Astrocyte of the hippocampus (primary cell): Measurements from ENCODE around the gene LRRN2.
"Not testable (repeated sequence)": the region's sequence is repeated elsewhere in the genome, so short reads cannot be mapped to it uniquely, and the experiment has no call there.

ENCODE experiments used
- DNase-seq: peaks from one replicate; pipeline ENCODE4 v3.0.0; 2011; ENCODE audit warnings: low read depth, low spot score

The LRRN2 gene

GRCh38 chr1:204685236-204686006, at the start of gene LRRN2:
Gene LRRN2, minus strand, starts transcription at chr1:204685738. Its CDS starts 65,746 bp downstream, at chr1:204619992.
- peak; percentile 50 for DNase-seq

DNA sequence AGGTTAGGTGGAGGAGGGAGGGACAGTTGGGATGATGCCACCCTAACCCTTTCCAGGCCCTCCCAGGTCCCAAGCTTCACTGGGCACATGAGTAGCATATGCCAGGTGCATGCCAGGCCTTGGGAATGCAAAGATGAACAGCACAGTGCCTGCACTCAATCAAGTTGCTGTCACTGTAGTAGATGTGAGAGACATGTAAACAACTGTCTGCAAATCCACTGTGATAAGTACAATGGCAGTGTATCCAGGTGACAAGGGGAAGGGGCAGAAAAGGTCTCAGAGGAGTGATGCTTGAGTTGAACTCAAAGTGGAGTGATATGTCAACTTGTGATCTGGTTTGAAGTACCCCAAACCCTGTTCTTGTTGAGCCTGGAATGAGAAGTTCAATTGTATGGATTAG, 49.5 kb upstream of the LRRN2 start:
- DNase-seq, result no peak

- no peak for DNase-seq
Measured at GRCh38 chr1:204733869-204734596, 48.5 kb upstream of the LRRN2 start.

DNA sequence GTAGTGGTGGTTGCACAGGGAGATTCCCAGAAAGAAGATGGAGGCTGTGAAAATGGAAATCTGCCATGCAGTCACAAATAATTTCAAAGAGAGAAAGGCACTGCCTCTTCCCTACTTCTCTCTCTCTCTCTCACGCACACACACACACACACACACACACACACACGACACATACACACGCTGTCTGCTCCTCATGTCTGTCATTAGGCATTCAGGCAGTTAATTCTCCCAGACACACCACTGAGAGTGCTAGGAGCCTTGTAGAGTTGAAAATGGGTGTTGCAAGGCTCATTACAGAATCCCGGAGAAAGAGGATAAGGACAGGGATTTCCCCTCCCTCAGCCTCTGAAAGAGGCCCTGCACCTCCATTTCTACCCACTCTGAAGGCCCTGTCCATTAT, 47.8 kb upstream of the LRRN2 start:
- no peak for DNase-seq

- DNase-seq, result no peak
Measured at GRCh38 chr1:204731985-204732575, 46.5 kb upstream of the LRRN2 start.

DNA sequence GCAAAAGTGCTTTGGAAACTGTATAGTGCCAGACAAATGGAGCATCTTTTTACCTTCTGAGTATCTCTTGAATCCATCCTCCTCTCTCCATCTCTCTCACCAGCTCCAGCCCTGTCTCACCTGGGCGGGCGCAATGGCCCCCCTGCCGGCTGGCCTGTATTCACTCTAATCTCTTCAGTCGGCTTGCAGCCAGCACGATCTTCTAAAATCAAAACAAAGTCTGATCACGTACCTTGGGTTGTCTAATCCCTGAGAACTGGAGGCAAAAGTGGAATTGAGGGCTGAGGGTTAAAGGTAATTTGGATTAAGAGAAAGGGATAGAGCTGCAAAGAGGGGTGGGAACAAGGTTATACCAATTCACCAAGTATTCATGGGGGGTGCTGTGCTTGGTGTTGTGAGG, 46.0 kb upstream of the LRRN2 start:
- no peak for DNase-seq

DNA sequence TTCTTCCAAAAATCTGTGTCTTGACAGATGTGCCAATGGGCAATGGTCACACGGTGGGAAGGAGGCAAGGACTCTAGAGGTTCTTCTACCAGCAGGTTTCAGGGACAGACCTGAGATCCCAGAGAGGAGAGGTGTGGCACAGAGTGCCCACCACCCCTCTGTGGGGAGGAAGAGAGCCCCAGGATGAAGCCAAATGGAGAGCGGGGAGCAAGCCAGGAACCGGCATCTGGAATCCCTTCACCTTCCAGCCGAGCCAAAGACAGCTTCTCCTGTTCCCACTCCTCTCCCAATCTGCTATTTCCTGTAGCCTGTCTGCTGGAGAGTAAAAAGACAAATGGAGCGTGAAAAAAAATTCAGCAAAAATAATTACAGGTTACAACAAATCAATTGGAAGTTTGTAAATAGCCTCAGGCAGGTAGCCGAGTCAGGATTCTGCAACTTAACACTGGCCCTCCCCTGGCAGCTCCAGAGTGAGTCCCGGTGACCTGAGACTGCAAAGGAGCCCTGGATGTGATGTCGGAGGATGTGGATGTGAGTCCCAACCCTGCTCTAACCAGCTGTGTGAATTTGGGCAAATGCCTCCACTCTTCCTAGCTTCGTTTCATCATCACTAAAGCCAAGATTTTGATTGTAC, 45.4 kb upstream of the LRRN2 start:
- DNase-seq, result no peak

GRCh38 chr1:204729516-204729915, 44.0 kb upstream of the LRRN2 start:
- no peak for DNase-seq

- no peak for DNase-seq
Measured at GRCh38 chr1:204728456-204728855, 42.9 kb upstream of the LRRN2 start.

DNA sequence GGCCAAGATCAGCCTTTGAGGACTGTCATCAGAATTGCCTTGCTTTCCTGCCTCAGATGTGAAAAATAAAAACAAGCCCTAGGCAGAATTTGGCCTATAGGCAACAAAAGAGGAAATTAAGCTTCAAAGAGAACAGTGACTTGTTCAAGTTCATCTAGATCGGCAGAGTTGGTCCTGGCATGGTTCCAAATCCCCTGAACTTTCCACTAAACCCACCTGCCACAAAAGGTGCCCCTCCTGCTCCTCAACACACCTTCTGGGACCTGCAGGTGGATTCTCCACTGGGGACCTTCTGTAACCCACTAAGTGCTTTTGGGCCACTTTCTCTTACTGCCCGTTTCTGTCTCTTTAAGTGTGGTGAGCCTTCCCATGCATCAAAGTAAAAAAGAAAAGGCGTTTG, 42.5 kb upstream of the LRRN2 start:
- no peak for DNase-seq

GRCh38 chr1:204727438-204727837, 41.9 kb upstream of the LRRN2 start:
- DNase-seq, result not testable (repeated sequence)

DNA sequence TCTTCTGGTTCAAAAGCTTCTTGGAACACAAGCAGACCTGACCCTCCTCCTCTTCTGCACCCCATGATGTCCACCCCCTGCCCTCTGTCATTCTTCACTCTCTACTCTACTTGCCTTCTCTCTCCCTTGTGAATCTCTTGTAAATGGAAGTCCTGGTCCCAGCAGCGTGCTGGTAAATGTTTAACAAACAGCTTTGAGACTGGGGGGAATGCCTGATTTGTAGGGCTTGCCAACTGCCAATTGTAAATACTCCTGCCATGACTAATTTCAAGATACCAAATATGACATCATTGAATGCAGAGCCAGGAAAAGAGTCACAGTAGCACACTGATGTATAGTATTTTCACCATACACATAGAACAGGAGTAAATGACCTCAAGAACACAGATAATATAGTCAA, 40.9 kb upstream of the LRRN2 start:
- peak; percentile 74 for DNase-seq

DNA sequence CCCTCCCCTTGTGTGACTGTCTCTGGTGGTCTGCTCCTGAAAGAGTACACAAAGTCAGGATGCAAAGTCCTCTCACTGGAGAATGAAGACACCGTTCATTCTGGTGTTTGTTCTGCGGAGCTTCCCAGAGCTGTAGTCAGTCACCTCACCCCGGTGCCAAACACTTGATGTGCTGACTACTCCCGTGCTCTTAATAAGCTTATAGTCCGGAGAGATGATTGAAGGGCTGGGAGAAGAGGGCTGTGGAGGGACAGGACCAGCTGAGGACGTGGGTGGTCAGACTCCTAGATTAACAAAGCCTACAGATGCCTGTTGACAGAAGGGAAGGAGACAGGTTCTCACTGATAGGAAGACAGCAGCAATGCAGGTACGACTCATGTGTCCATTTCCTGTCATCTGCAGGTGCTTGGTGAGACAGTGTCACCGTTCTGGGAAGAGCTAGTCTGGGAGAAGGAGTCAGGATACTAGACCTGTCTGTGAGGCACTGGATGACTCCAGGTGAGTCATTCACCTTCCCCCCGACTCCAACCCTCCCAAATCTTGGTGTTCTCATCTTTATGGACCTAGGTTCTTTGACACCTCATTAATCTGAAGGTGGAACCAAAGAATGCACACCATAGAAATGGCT, 40.4 kb upstream of the LRRN2 start:
- DNase-seq, result no peak

- peak; percentile 42 for DNase-seq
Measured at GRCh38 chr1:204723131-204723787, 37.7 kb upstream of the LRRN2 start.

DNA sequence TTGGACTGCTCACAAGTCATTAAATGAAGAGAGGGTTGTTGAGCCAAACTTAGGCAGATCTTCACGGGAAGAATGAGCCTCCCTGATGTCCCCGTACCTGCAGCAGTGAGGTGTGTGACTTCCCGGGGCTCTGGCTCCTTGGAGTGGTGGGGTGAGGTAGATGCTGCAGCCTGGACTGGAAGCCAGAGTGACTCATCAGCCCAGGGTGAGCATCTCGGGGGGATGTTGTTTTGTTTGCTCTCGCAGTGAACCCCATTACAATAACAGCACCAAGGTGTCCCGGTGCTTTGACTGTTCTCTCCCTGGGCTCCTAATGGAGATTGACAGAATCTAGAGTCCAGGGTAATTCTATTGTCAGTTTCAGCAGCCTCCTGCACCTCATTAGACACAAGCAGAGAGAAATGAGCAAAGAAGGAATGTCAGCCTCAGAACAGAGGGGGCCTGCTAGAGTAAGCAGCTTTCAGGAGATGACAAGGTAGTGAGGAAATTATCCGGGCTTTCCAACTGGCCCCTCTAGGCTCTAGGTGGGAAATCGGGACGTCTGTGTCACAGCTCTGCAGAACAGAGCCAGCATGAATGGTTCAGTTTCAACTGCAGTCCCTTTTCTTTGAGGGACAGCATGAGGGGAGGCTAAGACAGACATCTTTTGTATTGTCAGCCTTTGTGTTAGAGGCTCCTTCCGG, 36.0 kb upstream of the LRRN2 start:
- DNase-seq, result no peak

GRCh38 chr1:204716660-204717059, 31.1 kb upstream of the LRRN2 start:
- no peak for DNase-seq

DNA sequence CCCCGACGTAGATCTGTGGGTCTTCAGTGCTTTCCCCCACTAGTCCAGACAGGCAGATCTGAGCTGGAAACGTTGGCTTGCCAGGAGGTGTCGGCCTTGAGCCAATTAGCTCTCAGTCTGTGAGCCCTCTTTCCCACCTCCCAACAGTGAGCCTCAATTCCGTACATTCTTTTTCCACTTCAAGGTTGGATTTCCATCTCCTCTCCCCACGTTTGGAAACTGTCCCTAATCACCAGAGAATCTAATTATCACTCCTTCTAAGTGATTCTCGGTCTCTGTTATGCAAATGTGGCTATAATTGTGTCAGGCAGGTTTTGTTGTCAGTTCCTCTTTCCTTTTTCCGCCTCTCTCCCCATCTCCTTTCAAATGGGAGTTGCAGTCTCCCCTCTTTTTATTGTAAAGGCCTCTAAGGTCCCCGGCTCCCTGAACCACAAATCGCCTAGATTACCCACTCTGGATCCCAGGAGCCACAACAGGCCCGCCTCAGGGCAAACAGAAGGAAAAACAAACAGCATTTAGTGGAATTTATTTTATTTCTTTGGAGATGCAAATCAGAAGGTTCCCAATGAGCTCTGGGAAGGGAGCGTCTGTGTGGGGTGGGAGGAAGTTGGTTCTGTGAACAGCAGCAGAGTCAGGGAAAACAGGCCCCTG, 29.4 kb upstream of the LRRN2 start:
- peak; percentile 65 for DNase-seq

- no peak for DNase-seq
Measured at GRCh38 chr1:204714194-204714860, 28.8 kb upstream of the LRRN2 start.

- DNase-seq, result no peak
Measured at GRCh38 chr1:204713541-204713940, 28.0 kb upstream of the LRRN2 start.
